HCT116 (cell line): ENCODE results near the gene PLSCR4. TPM values are rescaled to one million over a fixed set of nuclear protein-coding genes. Genes with fewer than 3 reads are reported as not detected.

ENCODE experiments used
- ATAC-seq: fragments of 200-7000 bp; cut with Tn5 transposase; 2 replicates; pipeline ENCODE4 v1.9.1; 2020; ENCODE audit warnings: mild to moderate bottlenecking, moderate library complexity
- BruUV-seq: library from RNA; stranded (reverse); fragments of 400-500 nt; replicated peaks from 2 replicates; lab custom pipeline; 2021; lab: Mats Ljungman, UMichigan
- CTCF ChIA-PET: fragments of 300-600 bp; sonication (Branson Sonifier 250); formaldehyde crosslinking; loops from one replicate; lab custom pipeline; 2021; ENCODE audit warnings: antibody characterized with exemption; lab: Charles Lee
- POLR2A ChIA-PET: fragments of 300-600, 350-600 bp; sonication (Branson Sonifier 250); formaldehyde crosslinking; loops from one replicate; lab custom pipeline; 2021; ENCODE audit warnings: antibody characterized with exemption; lab: Charles Lee
- RAD21 ChIA-PET, 2 experiments: fragments of 300-600 bp; sonication (Branson Sonifier 250); formaldehyde crosslinking; loops; one replicate each; lab custom pipeline; 2023; ENCODE audit warnings: low total read pairs in 2 of 2; ENCODE audit not compliant: uncharacterized antibody in 2 of 2, unreplicated experiment in 2 of 2, low non-redundant PET in 1 of 2; lab: Charles Lee
- DNase-seq: peaks from one replicate; pipeline ENCODE4 v3.0.0-alpha.2; 2010; ENCODE audit warnings: low read depth, low spot score
- H2AFZ ChIP-seq: fragments of 200-600 bp; shearing (Covaris generic), sonication (generic); 2 replicates; pipeline ENCODE4 v1.6.1; 2017; ENCODE audit warnings: low read depth, mixed run types, mixed read lengths, antibody characterized with exemption, low read length; ENCODE audit not compliant: poor library complexity, severe bottlenecking
- H3K27ac ChIP-seq: 2 replicates; pipeline ENCODE4 v1.5.1; 2012; ENCODE audit warnings: low read depth, low read length
- H3K27me3 ChIP-seq: fragments of 200-600 bp; sonication (generic); 2 replicates; pipeline ENCODE4 v1.6.1; 2016; ENCODE audit warnings: mixed run types, low read length, mixed read lengths; ENCODE audit not compliant: insufficient read depth
- H3K36me3 ChIP-seq, 2 experiments: fragments of 200-500 bp in 1 of 2; fragments of 200-600 bp in 1 of 2; sonication (Bioruptor generic) in 1 of 2; sonication (generic) in 1 of 2; 2 replicates each; pipeline versions ENCODE4 v1.5.1 to v1.6.1; 2014 to 2016; ENCODE audit warnings: low read length in 2 of 2, inconsistent platforms in 1 of 2, mixed read lengths in 1 of 2, mixed run types in 1 of 2; ENCODE audit not compliant: insufficient read depth in 2 of 2, control insufficient read depth in 1 of 2
- H3K4me1 ChIP-seq, 2 experiments: fragments of 200-600 bp in 1 of 2; sonication (generic) in 1 of 2; 2 replicates each; pipeline versions ENCODE4 v1.5.1 to v1.6.1; 2012 to 2017; ENCODE audit warnings: low read length in 2 of 2, inconsistent platforms in 1 of 2, mild to moderate bottlenecking in 1 of 2, mixed read lengths in 1 of 2, mixed run types in 1 of 2, moderate library complexity in 1 of 2; ENCODE audit not compliant: insufficient read depth in 2 of 2, control insufficient read depth in 1 of 2
- H3K4me2 ChIP-seq: fragments of 200-600 bp; sonication (generic); 2 replicates; pipeline ENCODE4 v1.6.1; 2017; ENCODE audit warnings: mixed run types, low read length, mixed read lengths
- H3K4me3 ChIP-seq, 2 experiments: fragments of 200-600 bp in 1 of 2; sonication (generic) in 1 of 2; replicated peaks in 1 of 2; 2 replicates each; pipeline ENCODE4 v1.5.1; 2011 to 2016; ENCODE audit warnings: low read length in 2 of 2, control low read depth in 1 of 2, low read depth in 1 of 2, mild to moderate bottlenecking in 1 of 2, mixed read lengths in 1 of 2, mixed run types in 1 of 2
- H3K79me2 ChIP-seq: fragments of 200-600 bp; sonication (generic); 2 replicates; pipeline ENCODE4 v1.6.1; 2017; ENCODE audit warnings: mild to moderate bottlenecking, mixed run types, low read length, moderate library complexity, mixed read lengths; ENCODE audit not compliant: insufficient read depth
- H3K9ac ChIP-seq: fragments of 200-600 bp; sonication (generic); 2 replicates; pipeline ENCODE4 v1.6.1; 2016; ENCODE audit warnings: low read length, mixed read lengths
- H3K9me2 ChIP-seq: fragments of 200-600 bp; sonication (generic), shearing (Covaris generic); 2 replicates; pipeline ENCODE4 v1.6.1; 2017; ENCODE audit warnings: mixed run types, mild to moderate bottlenecking, moderate library complexity; ENCODE audit not compliant: insufficient read depth
- H3K9me3 ChIP-seq, 2 experiments: fragments of 200-500 bp in 1 of 2; fragments of 200-600 bp in 1 of 2; sonication (Bioruptor generic) in 1 of 2; sonication (generic) in 1 of 2; 2 replicates each; pipeline ENCODE4 v1.6.1; 2014 to 2017; ENCODE audit warnings: low read length in 2 of 2, mixed read lengths in 2 of 2, inconsistent platforms in 1 of 2, low read depth in 1 of 2, mild to moderate bottlenecking in 1 of 2, mixed run types in 1 of 2, moderate library complexity in 1 of 2; ENCODE audit not compliant: control insufficient read depth in 1 of 2, insufficient read depth in 1 of 2
- H4K20me1 ChIP-seq: fragments of 200-600 bp; sonication (generic), shearing (Covaris generic); 2 replicates; pipeline ENCODE4 v1.6.1; 2017; ENCODE audit warnings: mixed run types, mild to moderate bottlenecking, moderate library complexity; ENCODE audit not compliant: insufficient read depth
- CEBPB ChIP-seq: IDR thresholded peaks from 2 replicates; pipeline ENCODE4 v1.6.1; 2012; ENCODE audit warnings: low read depth
- CTCF ChIP-seq, 3 experiments: fragments of 200-600 bp in 1 of 3; sonication (generic) in 1 of 3; IDR thresholded peaks in 2 of 3; conservative IDR thresholded peaks in 1 of 3; 2 replicates each; pipeline ENCODE4 v1.5.1; 2012 to 2017; ENCODE audit warnings: low read depth in 2 of 3, low read length in 2 of 3, antibody characterized with exemption in 1 of 3, borderline replicate concordance in 1 of 3, control low read depth in 1 of 3, mild to moderate bottlenecking in 1 of 3, mixed read lengths in 1 of 3, mixed run types in 1 of 3, moderate library complexity in 1 of 3; ENCODE audit not compliant: insufficient read depth in 1 of 3
- EGR1 ChIP-seq: IDR thresholded peaks from 2 replicates; pipeline ENCODE4 v1.6.1; 2012; ENCODE audit warnings: low read depth
- EZH2phosphoT487 ChIP-seq: fragments of 200-600 bp; IDR thresholded peaks from 2 replicates; pipeline ENCODE4 v1.6.1; 2018; ENCODE audit warnings: antibody characterized with exemption, borderline replicate concordance
- FOSL1 ChIP-seq: IDR thresholded peaks from 2 replicates; pipeline ENCODE4 v1.6.1; 2012; ENCODE audit warnings: low read depth
- RAD21 ChIP-seq: IDR thresholded peaks from 2 replicates; pipeline ENCODE4 v1.6.1; 2012; ENCODE audit warnings: low read depth, mild to moderate bottlenecking
- REST ChIP-seq: IDR thresholded peaks from 2 replicates; pipeline ENCODE4 v1.6.1; 2012; ENCODE audit warnings: low read depth
- SP1 ChIP-seq: IDR thresholded peaks from 2 replicates; pipeline ENCODE4 v1.6.1; 2012; ENCODE audit warnings: low read depth
- ZBTB33 ChIP-seq: IDR thresholded peaks from 2 replicates; pipeline ENCODE4 v1.6.1; 2011; ENCODE audit warnings: mild to moderate bottlenecking, low read length, moderate library complexity; ENCODE audit not compliant: insufficient replicate concordance; ENCODE audit errors: extremely low read depth
- ZNF274 ChIP-seq: fragments of 200-500 bp; sonication (Bioruptor generic); IDR thresholded peaks from 2 replicates; pipeline ENCODE4 v1.6.1; 2014; ENCODE audit warnings: mild to moderate bottlenecking, low read depth, low read length, inconsistent platforms
- intact Hi-C: fragments of 100-400 bp; cut with micrococcal nuclease; formaldehyde crosslinking; loops from 2 replicates; pipeline ENCODE4 v1.10.0; 2022
- total RNA-seq: library from RNA; stranded (reverse); gene quantifications from one replicate; pipeline ENCODE4 v1.2.1, GENCODE V29; 2021; ENCODE audit not compliant: unreplicated experiment

The PLSCR4 gene
- total RNA-seq, 1 experiment from 2014 or later, result 4.1 TPM

GRCh38 chr3:146152834-146153233 is 98.1 kb downstream of the PLSCR4 start:
- DNase-seq (no peak), ATAC-seq (no peak)
- H3K9me2 ChIP-seq, result no peaks in the 10 kb centered on the region
- ChIA-PET POLR2A (no interaction called here), RAD21 (no interaction called here), CTCF (no interaction called here)
- H3K4me3 ChIP-seq, result no peak overlapping the region
- intact Hi-C loops, result no loop called here
- no peaks in the 10 kb centered on the region for H4K20me1 ChIP-seq
- no peaks in the 10 kb centered on the region; the same call in 1 of the 2 replicates for H3K79me2 ChIP-seq
- no peak overlapping the region for H2AFZ ChIP-seq
- no peak overlapping the region for H3K4me2 ChIP-seq
- no peak overlapping the region for H3K27ac ChIP-seq
- H3K9ac ChIP-seq, result no peak overlapping the region
- H3K36me3 ChIP-seq, result no peaks in the 10 kb centered on the region
- H3K27me3 ChIP-seq, result no peaks in the 10 kb centered on the region
- TF ChIP-seq EZH2phosphoT487, result no peak
- no peaks in the 10 kb centered on the region for H3K9me3 ChIP-seq
- H3K4me1 ChIP-seq, result no peaks in the 10 kb centered on the region
- BruUV-seq, result no TSS peak

- H3K36me3 ChIP-seq, result no peaks in the 10 kb centered on the region
- BruUV-seq, result no TSS peak
- intact Hi-C loops, result no loop called here
- DNase-seq (no peak), ATAC-seq (no peak)
- peak; percentile 33; the same call in 1 of the 2 replicates for TF ChIP-seq RAD21
- no peak for TF ChIP-seq SP1
- no peak for TF ChIP-seq EGR1
- TF ChIP-seq CTCF (IDR thresholded peaks at IDR 0.05 in 2 of 3, conservative IDR thresholded peaks at IDR 0.05 in 1 of 3; ENCODE audit: borderline replicate concordance in 1 of 3, insufficient read depth in 1 of 3, low read depth in 2 of 3, low read length in 2 of 3), result peak; percentile 10 to 27 (median 11); a peak in 1 of 6 replicates
- TF ChIP-seq REST, result no peak
- no peak for TF ChIP-seq ZNF274
- no peak for TF ChIP-seq FOSL1
- no peak for TF ChIP-seq ZBTB33
- no peak for TF ChIP-seq CEBPB
- no peak overlapping the region for H3K27ac ChIP-seq
- no peak overlapping the region for H3K9ac ChIP-seq
- H3K4me1 ChIP-seq, result no peaks in the 10 kb centered on the region
- CTCF ChIA-PET, result interaction anchor here (1.3 kb wide), 1 partner anchor 83 kb away, joined by 4 read pairs; no protein-coding TSS in a partner anchor
- H3K9me2 ChIP-seq, result no peaks in the 10 kb centered on the region
- POLR2A ChIA-PET, result no interaction called here
- H3K4me2 ChIP-seq, result no peak overlapping the region
- no peak overlapping the region for H3K4me3 ChIP-seq
- no peaks in the 10 kb centered on the region for H3K27me3 ChIP-seq
- no peaks in the 10 kb centered on the region for H3K9me3 ChIP-seq
- RAD21 ChIA-PET, result no interaction called here
- H3K79me2 ChIP-seq, result no peaks in the 10 kb centered on the region; the same call in 1 of the 2 replicates
- no peak overlapping the region for H2AFZ ChIP-seq
- no peaks in the 10 kb centered on the region for H4K20me1 ChIP-seq
Observed at GRCh38 chr3:146148468-146148931, 102.4 kb downstream of the PLSCR4 start.
